ENCODE results near the gene SERPINA6.

SERPINA6 gene

DNA sequence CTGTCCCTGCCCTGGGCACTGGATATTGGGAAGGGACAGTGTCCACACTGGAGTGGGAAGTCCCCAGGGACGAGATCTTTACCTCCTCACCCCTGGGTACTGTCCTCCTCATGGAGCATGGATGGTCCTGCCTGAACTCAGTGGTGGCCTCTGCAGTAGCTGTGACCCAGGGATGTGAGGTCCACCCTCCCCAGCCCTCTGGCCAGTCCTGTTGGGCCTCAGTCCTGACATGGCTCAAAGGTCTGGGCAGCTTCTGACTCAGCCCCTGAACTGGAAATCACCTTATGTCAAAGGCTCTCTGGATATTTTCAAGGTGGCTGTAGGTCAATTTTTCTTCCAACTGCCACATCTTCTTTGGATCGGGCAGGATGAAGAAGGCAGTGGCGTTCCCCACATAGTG, 40.9 kb upstream of the SERPINA6 start:
- H3K36me3 ChIP-seq (ENCODE audit: insufficient read depth, low read length): no peaks in the 10 kb centered on the region
- TF ChIP-seq EZH2phosphoT487 (IDR thresholded peaks at IDR 0.05; ENCODE audit: borderline replicate concordance): no peak
- TF ChIP-seq, protein P1, sequence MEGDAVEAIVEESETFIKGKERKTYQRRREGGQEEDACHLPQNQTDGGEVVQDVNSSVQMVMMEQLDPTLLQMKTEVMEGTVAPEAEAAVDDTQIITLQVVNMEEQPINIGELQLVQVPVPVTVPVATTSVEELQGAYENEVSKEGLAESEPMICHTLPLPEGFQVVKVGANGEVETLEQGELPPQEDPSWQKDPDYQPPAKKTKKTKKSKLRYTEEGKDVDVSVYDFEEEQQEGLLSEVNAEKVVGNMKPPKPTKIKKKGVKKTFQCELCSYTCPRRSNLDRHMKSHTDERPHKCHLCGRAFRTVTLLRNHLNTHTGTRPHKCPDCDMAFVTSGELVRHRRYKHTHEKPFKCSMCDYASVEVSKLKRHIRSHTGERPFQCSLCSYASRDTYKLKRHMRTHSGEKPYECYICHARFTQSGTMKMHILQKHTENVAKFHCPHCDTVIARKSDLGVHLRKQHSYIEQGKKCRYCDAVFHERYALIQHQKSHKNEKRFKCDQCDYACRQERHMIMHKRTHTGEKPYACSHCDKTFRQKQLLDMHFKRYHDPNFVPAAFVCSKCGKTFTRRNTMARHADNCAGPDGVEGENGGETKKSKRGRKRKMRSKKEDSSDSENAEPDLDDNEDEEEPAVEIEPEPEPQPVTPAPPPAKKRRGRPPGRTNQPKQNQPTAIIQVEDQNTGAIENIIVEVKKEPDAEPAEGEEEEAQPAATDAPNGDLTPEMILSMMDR (conservative IDR thresholded peaks at IDR 0.05; ENCODE audit: low read length): no peak
- no peaks in the 10 kb centered on the region for H4K20me1 ChIP-seq (ENCODE audit: insufficient read depth, low read length, poor library complexity, severe bottlenecking)
- H3K27me3 ChIP-seq (ENCODE audit: insufficient read depth, low read length, poor library complexity, severe bottlenecking): no peaks in the 10 kb centered on the region
- no peaks in the 10 kb centered on the region for H3K9me2 ChIP-seq (replicated peaks; ENCODE audit: low read depth, low read length)
- no peak overlapping the region for H2AFZ ChIP-seq (ENCODE audit: low read length)
- no peak overlapping the region for H3K4me3 ChIP-seq (ENCODE audit: low read length, poor library complexity, severe bottlenecking)
- H3K4me1 ChIP-seq (ENCODE audit: insufficient read depth, low read length, poor library complexity, severe bottlenecking): no peaks in the 10 kb centered on the region
- no peaks in the 10 kb centered on the region for H3K79me2 ChIP-seq (ENCODE audit: insufficient read depth, low read length)
- no peak overlapping the region for H3K9ac ChIP-seq (ENCODE audit: low read depth, low read length, poor library complexity, severe bottlenecking)
- no peak overlapping the region for H3K4me2 ChIP-seq (ENCODE audit: low read depth, low read length, poor library complexity, severe bottlenecking)
- no peaks in the 10 kb centered on the region for H3K9me3 ChIP-seq (ENCODE audit: insufficient read depth, low read depth, low read length)
- H3F3A ChIP-seq (ENCODE audit: low read depth): no peaks in the 10 kb centered on the region

DNA sequence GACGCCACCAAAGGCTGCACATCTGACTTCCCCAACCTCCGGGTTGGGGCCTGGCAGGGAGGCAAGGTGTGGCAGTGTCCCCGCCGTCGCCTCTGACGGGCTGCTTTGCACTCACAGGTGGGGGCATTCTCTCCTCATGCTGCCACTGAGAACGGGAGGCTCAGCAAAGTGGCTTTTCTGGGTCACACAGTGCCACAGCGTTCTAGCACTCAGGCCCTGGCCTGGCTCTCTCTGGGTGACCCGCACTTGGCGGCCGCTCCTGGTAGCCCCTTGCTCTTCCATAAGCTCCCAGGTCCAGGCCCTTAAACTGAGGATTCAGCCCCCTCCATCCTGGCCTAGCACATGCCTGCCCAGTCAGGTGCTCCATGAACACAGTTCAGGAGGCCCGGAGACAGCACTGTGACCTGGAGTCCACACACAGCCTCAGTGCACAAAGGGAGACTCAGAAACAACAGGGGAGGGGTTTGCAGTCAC, 40.1 kb upstream of the SERPINA6 start:
- Histone ChIP-seq H3K4me1 (ENCODE audit: insufficient read depth, low read length, poor library complexity, severe bottlenecking) (no peaks in the 10 kb centered on the region), H3K9me3 (ENCODE audit: insufficient read depth, low read depth, low read length) (no peaks in the 10 kb centered on the region), H3K9ac (ENCODE audit: low read depth, low read length, poor library complexity, severe bottlenecking) (no peak overlapping the region), H3F3A (ENCODE audit: low read depth) (no peaks in the 10 kb centered on the region), H2AFZ (ENCODE audit: low read length) (no peak overlapping the region), H3K79me2 (ENCODE audit: insufficient read depth, low read length) (no peaks in the 10 kb centered on the region), H3K9me2 (replicated peaks; ENCODE audit: low read depth, low read length) (no peaks in the 10 kb centered on the region), H3K4me3 (ENCODE audit: low read length, poor library complexity, severe bottlenecking) (no peak overlapping the region), H4K20me1 (ENCODE audit: insufficient read depth, low read length, poor library complexity, severe bottlenecking) (no peaks in the 10 kb centered on the region), H3K36me3 (ENCODE audit: insufficient read depth, low read length) (no peaks in the 10 kb centered on the region), H3K27me3 (ENCODE audit: insufficient read depth, low read length, poor library complexity, severe bottlenecking) (no peaks in the 10 kb centered on the region), H3K4me2 (ENCODE audit: low read depth, low read length, poor library complexity, severe bottlenecking) (no peak overlapping the region)
- no peak for TF ChIP-seq EZH2phosphoT487 (IDR thresholded peaks at IDR 0.05; ENCODE audit: borderline replicate concordance)
- TF ChIP-seq, protein P1 (conservative IDR thresholded peaks at IDR 0.05; ENCODE audit: low read length): no peak

DNA sequence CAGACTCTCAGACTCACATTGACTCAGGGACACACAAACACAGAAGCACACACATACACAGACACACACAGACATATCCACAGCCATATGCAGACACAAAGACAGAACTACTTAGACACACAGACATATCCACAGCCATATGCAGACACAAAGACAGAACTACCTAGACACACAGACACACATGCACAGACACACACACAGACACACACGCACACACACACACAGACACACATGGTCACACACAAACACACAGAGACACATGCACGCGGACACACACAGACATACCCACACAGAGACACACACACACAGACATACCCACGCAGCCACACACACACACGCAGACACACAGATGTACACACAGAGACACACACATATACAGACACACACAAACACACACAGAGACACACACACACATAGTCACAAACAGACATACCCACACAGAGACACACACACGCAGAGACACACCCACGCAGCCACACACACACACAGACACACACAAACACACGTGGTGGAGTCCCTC, 39.5 kb upstream of the SERPINA6 start:
- no peaks in the 10 kb centered on the region for H3K79me2 ChIP-seq (ENCODE audit: insufficient read depth, low read length)
- no peak overlapping the region for H3K4me2 ChIP-seq (ENCODE audit: low read depth, low read length, poor library complexity, severe bottlenecking)
- TF ChIP-seq, protein P1 (conservative IDR thresholded peaks at IDR 0.05; ENCODE audit: low read length): no peak
- no peak for TF ChIP-seq EZH2phosphoT487 (IDR thresholded peaks at IDR 0.05; ENCODE audit: borderline replicate concordance)
- no peaks in the 10 kb centered on the region for H3K9me2 ChIP-seq (replicated peaks; ENCODE audit: low read depth, low read length)
- no peak overlapping the region for H3K4me3 ChIP-seq (ENCODE audit: low read length, poor library complexity, severe bottlenecking)
- no peaks in the 10 kb centered on the region for H3K27me3 ChIP-seq (ENCODE audit: insufficient read depth, low read length, poor library complexity, severe bottlenecking)
- no peaks in the 10 kb centered on the region for H4K20me1 ChIP-seq (ENCODE audit: insufficient read depth, low read length, poor library complexity, severe bottlenecking)
- no peaks in the 10 kb centered on the region for H3K9me3 ChIP-seq (ENCODE audit: insufficient read depth, low read depth, low read length)
- no peak overlapping the region for H3K9ac ChIP-seq (ENCODE audit: low read depth, low read length, poor library complexity, severe bottlenecking)
- no peaks in the 10 kb centered on the region for H3F3A ChIP-seq (ENCODE audit: low read depth)
- no peak overlapping the region for H2AFZ ChIP-seq (ENCODE audit: low read length)
- no peaks in the 10 kb centered on the region for H3K4me1 ChIP-seq (ENCODE audit: insufficient read depth, low read length, poor library complexity, severe bottlenecking)
- H3K36me3 ChIP-seq (ENCODE audit: insufficient read depth, low read length): no peaks in the 10 kb centered on the region
